CD4-positive, alpha-beta T cell (primary cell): Measurements from ENCODE around the gene VPS39. TPM values are rescaled to one million over a fixed set of nuclear protein-coding genes. Genes with fewer than 3 reads are reported as not detected.

Experiments used
- ATAC-seq: fragments of 200-7000 bp; cut with Tn5 transposase; one replicate; pipeline ENCODE4 v1.10.0; 2022; ENCODE audit warnings: mild to moderate bottlenecking; ENCODE audit not compliant: poor library complexity
- CTCF ChIA-PET: fragments of 350-600 bp; sonication (Branson Sonifier 250); formaldehyde crosslinking; loops from one replicate; lab custom pipeline; 2021; ENCODE audit warnings: antibody characterized with exemption, inconsistent platforms; lab: Charles Lee
- POLR2A ChIA-PET: fragments of 350-600 bp; sonication (Branson Sonifier 250); formaldehyde crosslinking; loops from one replicate; lab custom pipeline; 2021; ENCODE audit warnings: antibody characterized with exemption, inconsistent platforms; lab: Charles Lee
- DNase-seq, 14 experiments: peaks; one replicate each; pipeline ENCODE4 v3.0.0-alpha.2; 2013 to 2020; ENCODE audit warnings: mixed read lengths in 2 of 14
- H3K27ac ChIP-seq, 2 donors: one replicate each; pipeline versions ENCODE4 v1.5.1 to v1.7.0; 2013; ENCODE audit warnings: low read length in 2 of 2, low read depth in 1 of 2, mild to moderate bottlenecking in 1 of 2
- H3K27me3 ChIP-seq, 2 experiments: 1 replicate in 1 of 2; 2 replicates in 1 of 2; pipeline versions ENCODE4 v1.6.1 to v1.7.0; 2013; ENCODE audit warnings: low read length in 2 of 2, control low read depth in 1 of 2, mild to moderate bottlenecking in 1 of 2, moderate library complexity in 1 of 2; ENCODE audit not compliant: insufficient read depth in 2 of 2, control insufficient read depth in 1 of 2
- H3K36me3 ChIP-seq: one replicate; pipeline ENCODE4 v1.6.1; 2013; ENCODE audit warnings: low read length, control low read depth; ENCODE audit not compliant: insufficient read depth
- H3K4me1 ChIP-seq: one replicate; pipeline ENCODE4 v1.6.1; 2013; ENCODE audit warnings: low read length, control low read depth; ENCODE audit not compliant: insufficient read depth
- H3K4me3 ChIP-seq: one replicate; pipeline ENCODE4 v1.5.1; 2013; ENCODE audit warnings: mild to moderate bottlenecking, low read length, moderate library complexity
- H3K9me3 ChIP-seq, 2 experiments: 1 replicate in 1 of 2; 2 replicates in 1 of 2; pipeline versions ENCODE4 v1.6.1 to v1.7.0; 2013; ENCODE audit warnings: low read length in 2 of 2, mild to moderate bottlenecking in 2 of 2, control low read depth in 1 of 2, moderate library complexity in 1 of 2; ENCODE audit not compliant: control insufficient read depth in 1 of 2, insufficient read depth in 1 of 2
- H3K27ac Mint-ChIP-seq: one replicate; pipeline ENCODE4 v1.8.0; 2020; ENCODE audit warnings: mixed read lengths
- H3K27me3 Mint-ChIP-seq: one replicate; pipeline ENCODE4 v1.8.0; 2021; ENCODE audit warnings: mixed read lengths
- H3K36me3 Mint-ChIP-seq: one replicate; pipeline ENCODE4 v1.8.0; 2021; ENCODE audit warnings: low read depth, mixed read lengths
- H3K4me1 Mint-ChIP-seq: one replicate; pipeline ENCODE4 v1.8.0; 2021; ENCODE audit warnings: low read depth, mixed read lengths
- H3K4me3 Mint-ChIP-seq: one replicate; pipeline ENCODE4 v1.8.0; 2020; ENCODE audit warnings: mild to moderate bottlenecking, mixed read lengths
- H3K9me3 Mint-ChIP-seq: one replicate; pipeline ENCODE4 v1.8.0; 2020; ENCODE audit warnings: mixed read lengths
- intact Hi-C, 2 experiments: fragments of 100-400 bp; cut with DNase I in 1 of 2; cut with micrococcal nuclease in 1 of 2; formaldehyde crosslinking; loops; one replicate each; pipeline versions ENCODE4 v1.15.1 to v1.9.0; 2023 to 2025; cut with DNase I, micrococcal nuclease
- total RNA-seq, 174 experiments: library from RNA in 2 of 174; stranded (reverse) in 2 of 174; gene quantifications; one replicate each; pipeline ENCODE4 v1.2.3 and lab custom pipeline; 2021 to 2026
- TF ChIP-seq, protein P1 (sequence below): fragments of 200-600 bp; IDR thresholded peaks from one replicate; pipeline ENCODE4 v1.8.0; 2022; ENCODE audit warnings: antibody characterized with exemption, mild to moderate bottlenecking

The VPS39 gene
- total RNA-seq, 2 experiments from 2014 or later = 73.4 to 82.5 TPM

GRCh38 chr15:42157381-42157780, 50.7 kb downstream of the VPS39 start:
- POLR2A ChIA-PET = no interaction called here
- no peaks in the 10 kb centered on the region for H3K27me3 Mint-ChIP-seq
- no peak for DNase-seq
- H3K4me3 ChIP-seq = no peak overlapping the region
- no peak overlapping the region for H3K4me3 Mint-ChIP-seq
- no peaks in the 10 kb centered on the region for H3K27me3 ChIP-seq
- peaks cover 32% of the 10 kb centered on the region for H3K36me3 ChIP-seq
- H3K4me1 ChIP-seq = no peaks in the 10 kb centered on the region
- peaks cover 29% of the 10 kb centered on the region for H3K36me3 Mint-ChIP-seq
- intact Hi-C loops = no loop called here
- H3K27ac Mint-ChIP-seq = no peak overlapping the region
- ATAC-seq = no peak
- H3K9me3 ChIP-seq = no peaks in the 10 kb centered on the region
- TF ChIP-seq, protein P1, sequence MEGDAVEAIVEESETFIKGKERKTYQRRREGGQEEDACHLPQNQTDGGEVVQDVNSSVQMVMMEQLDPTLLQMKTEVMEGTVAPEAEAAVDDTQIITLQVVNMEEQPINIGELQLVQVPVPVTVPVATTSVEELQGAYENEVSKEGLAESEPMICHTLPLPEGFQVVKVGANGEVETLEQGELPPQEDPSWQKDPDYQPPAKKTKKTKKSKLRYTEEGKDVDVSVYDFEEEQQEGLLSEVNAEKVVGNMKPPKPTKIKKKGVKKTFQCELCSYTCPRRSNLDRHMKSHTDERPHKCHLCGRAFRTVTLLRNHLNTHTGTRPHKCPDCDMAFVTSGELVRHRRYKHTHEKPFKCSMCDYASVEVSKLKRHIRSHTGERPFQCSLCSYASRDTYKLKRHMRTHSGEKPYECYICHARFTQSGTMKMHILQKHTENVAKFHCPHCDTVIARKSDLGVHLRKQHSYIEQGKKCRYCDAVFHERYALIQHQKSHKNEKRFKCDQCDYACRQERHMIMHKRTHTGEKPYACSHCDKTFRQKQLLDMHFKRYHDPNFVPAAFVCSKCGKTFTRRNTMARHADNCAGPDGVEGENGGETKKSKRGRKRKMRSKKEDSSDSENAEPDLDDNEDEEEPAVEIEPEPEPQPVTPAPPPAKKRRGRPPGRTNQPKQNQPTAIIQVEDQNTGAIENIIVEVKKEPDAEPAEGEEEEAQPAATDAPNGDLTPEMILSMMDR = no peak
- H3K27ac ChIP-seq = no peak overlapping the region
- H3K4me1 Mint-ChIP-seq = no peaks in the 10 kb centered on the region
- no peaks in the 10 kb centered on the region for H3K9me3 Mint-ChIP-seq
- CTCF ChIA-PET = no interaction called here

GRCh38 chr15:42156243-42156922, 51.7 kb downstream of the VPS39 start, which contains the start of gene PLA2G4F:
TSS of gene PLA2G4F (minus strand) at chr15:42156636. CDS start at chr15:42156549, 87 bp downstream.
- ATAC-seq (no peak), DNase-seq (no peak)
- peaks cover 19% of the 10 kb centered on the region for H3K36me3 Mint-ChIP-seq
- TF ChIP-seq, protein P1 = no peak
- intact Hi-C loops = no loop called here
- no peaks in the 10 kb centered on the region for H3K27me3 Mint-ChIP-seq
- CTCF ChIA-PET = no interaction called here
- no peaks in the 10 kb centered on the region for H3K9me3 Mint-ChIP-seq
- no peaks in the 10 kb centered on the region for H3K4me1 Mint-ChIP-seq
- H3K4me3 Mint-ChIP-seq = no peak within 1 kb of the TSS
- Histone ChIP-seq H3K4me1 (no peaks in the 10 kb centered on the region), H3K4me3 (no peak within 1 kb of the TSS), H3K27me3 (no peaks in the 10 kb centered on the region), H3K36me3 (peaks cover 22% of the 10 kb centered on the region), H3K9me3 (no peaks in the 10 kb centered on the region), H3K27ac (no peak within 1 kb of the TSS)
- POLR2A ChIA-PET = no interaction called here
- H3K27ac Mint-ChIP-seq = no peak within 1 kb of the TSS

GRCh38 chr15:42155546-42156242, 52.4 kb downstream of the VPS39 start:
- H3K36me3 ChIP-seq = peaks cover 15% of the 10 kb centered on the region
- ATAC-seq (no peak), DNase-seq (no peak)
- no peaks in the 10 kb centered on the region for H3K4me1 Mint-ChIP-seq
- H3K4me3 Mint-ChIP-seq = no peak overlapping the region
- no peaks in the 10 kb centered on the region for H3K4me1 ChIP-seq
- POLR2A ChIA-PET = no interaction called here
- no peaks in the 10 kb centered on the region for H3K9me3 ChIP-seq
- no peaks in the 10 kb centered on the region for H3K27me3 Mint-ChIP-seq
- H3K36me3 Mint-ChIP-seq = peaks cover 12% of the 10 kb centered on the region
- no peak overlapping the region for H3K4me3 ChIP-seq
- no peak overlapping the region for H3K27ac ChIP-seq
- H3K27me3 ChIP-seq = no peaks in the 10 kb centered on the region
- no peaks in the 10 kb centered on the region for H3K9me3 Mint-ChIP-seq
- intact Hi-C loops = no loop called here
- TF ChIP-seq, protein P1 = no peak
- no peak overlapping the region for H3K27ac Mint-ChIP-seq
- CTCF ChIA-PET = no interaction called here
